ENCODE data around the gene IGFBP1. TPM values are rescaled to one million over a fixed set of nuclear protein-coding genes. Genes with fewer than 3 reads are reported as not detected.

The IGFBP1 gene
- total and polyA plus RNA-seq, 2 of the 13 experiments (the other 11 are each of a cell fraction or from before 2014, with no cell fraction given): 5.4 to 885 TPM

DNA sequence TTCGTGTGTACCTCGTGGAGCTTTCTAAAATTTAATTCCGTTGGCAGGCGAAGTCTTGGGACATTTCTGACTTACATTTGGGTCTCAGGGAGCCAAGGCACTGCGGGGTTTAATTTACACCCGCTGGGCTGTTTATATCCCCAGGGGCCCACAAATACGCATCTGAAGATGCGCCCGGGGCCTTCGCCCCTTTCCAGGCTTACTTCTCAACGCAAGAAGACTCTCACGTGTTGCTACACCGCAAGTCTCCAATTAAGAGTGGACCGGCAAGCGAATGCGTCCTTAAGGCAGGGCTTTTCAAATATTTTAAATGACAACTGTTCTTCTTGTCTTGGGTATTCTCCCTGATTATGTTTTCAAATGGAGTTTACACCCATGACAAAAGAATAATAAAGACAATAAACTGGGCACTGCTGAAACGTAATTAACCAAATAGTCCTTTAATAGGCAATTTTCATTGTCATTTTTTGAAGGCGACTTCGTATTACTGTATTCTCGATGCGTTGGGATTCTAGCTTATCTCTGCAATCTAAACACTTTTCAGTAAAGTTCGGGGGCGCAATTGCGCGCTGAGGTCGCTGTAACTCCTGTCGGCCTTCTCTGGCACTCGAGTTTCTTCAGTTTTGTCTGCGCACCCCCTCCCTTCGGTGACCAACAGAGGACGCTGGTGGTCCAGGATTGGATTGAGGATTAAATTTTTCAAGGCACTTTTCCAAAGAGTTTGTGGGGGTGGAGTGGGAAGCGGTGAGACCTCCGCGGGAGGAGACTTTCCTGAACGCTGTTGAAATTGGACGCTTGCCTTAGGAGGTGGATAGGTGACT is 33.6 kb downstream of the IGFBP1 start:
- H3K27me3 ChIP-seq (ENCODE audit: control insufficient read depth in 1 of 2, insufficient read depth in 2 of 2, low read length in 2 of 2): peaks cover 7 to 55% of the 10 kb centered on the region in 2 experiments; a peak in 4 of 5 replicates
- peak overlapping the region; percentile 50; the same call in 1 of the 2 replicates for H3K4me2 ChIP-seq (ENCODE audit: low read depth, low read length)
- POLR2A ChIA-PET: no interaction called here
- WGBS (ENCODE audit: low lambda C conversion rate): 37% methylated on average over 36 of the region's 36 CpGs
- peaks cover 27% of the 10 kb centered on the region for H3K4me1 ChIP-seq (ENCODE audit: insufficient read depth, low read length)
- no peak for FAIRE-seq
- no peak for ATAC-seq
- H3K9ac ChIP-seq (ENCODE audit: insufficient read depth, low read depth, low read length): no peak overlapping the region
- peak overlapping the region in 1 of 3 experiments; percentile 61; a peak in 1 of 6 replicates for H3K4me3 ChIP-seq (replicated peaks in 1 of 3; ENCODE audit: insufficient read depth in 1 of 3, low read depth in 2 of 3, low read length in 3 of 3)
- no peak overlapping the region for H3K27ac ChIP-seq (ENCODE audit: extremely low read length, insufficient read depth, low read length)
- in situ Hi-C loops (cut with HindIII; ENCODE audit: extremely low pct_ligation_motif_present, low pct_unique_long_range_greater_than_20kb): loop anchor here (5.0 kb wide), 2 partner anchors 430 to 1165 kb away; no protein-coding TSS in a partner anchor
- intact Hi-C loops (cut with micrococcal nuclease; ENCODE audit: unreplicated experiment): loop anchor here (2.0 to 10.0 kb wide), 5 partner anchors 183 to 1259 kb away; no protein-coding TSS in a partner anchor
- H4K20me1 ChIP-seq (ENCODE audit: insufficient read depth, low read length): peaks cover 7% of the 10 kb centered on the region; the same call in 1 of the 2 replicates
- DNase-seq (ENCODE audit: low spot score): peak; percentile 34
- no peaks in the 10 kb centered on the region for H3K9me3 ChIP-seq (ENCODE audit: low read length)
- BruUV-seq (replicated peaks): no TSS peak
- no peaks in the 10 kb centered on the region for H3K36me3 ChIP-seq (replicated peaks in 1 of 2; ENCODE audit: control insufficient read depth in 1 of 2, insufficient read depth in 2 of 2, low read length in 2 of 2)
- CTCF ChIA-PET (ENCODE audit: low intra/inter-chr PET ratio, low total read pairs): interaction anchor here (2.0 to 2.9 kb wide), 4 partner anchors 50 to 1258 kb away, joined by 6 to 52 read pairs (median 10); no protein-coding TSS in a partner anchor
- H2AFZ ChIP-seq (ENCODE audit: low read length): no peak overlapping the region
- H3K79me2 ChIP-seq (ENCODE audit: insufficient read depth, low read length): no peaks in the 10 kb centered on the region
- TF ChIP-seq HNRNPUL1 (IDR thresholded peaks at IDR 0.05; ENCODE audit: low read depth, low read length) (no peak), ASH2L (IDR thresholded peaks at IDR 0.05; ENCODE audit: insufficient read length, low read depth, low read length) (no peak), ZFY (CRISPR knock-in tag; IDR thresholded peaks at IDR 0.05) (no peak), REXO4 (CRISPR knock-in tag; IDR thresholded peaks at IDR 0.05; ENCODE audit: borderline replicate concordance) (no peak), SMC3 (IDR thresholded peaks at IDR 0.05; ENCODE audit: low read length) (peak; percentile 84), ZSCAN29 (CRISPR knock-in tag; conservative IDR thresholded peaks at IDR 0.05) (no peak), ZNF460 (CRISPR knock-in tag; IDR thresholded peaks at IDR 0.05; ENCODE audit: borderline replicate concordance) (no peak), EZH2 (conservative IDR thresholded peaks at IDR 0.05; ENCODE audit: low read depth, low read length) (peak; percentile 62; the same call in 1 of the 2 replicates), ZNF761 (CRISPR knock-in tag; conservative IDR thresholded peaks at IDR 0.05) (no peak), PAF1 (CRISPR knock-in tag; IDR thresholded peaks at IDR 0.05) (no peak), KDM2A (CRISPR knock-in tag; IDR thresholded peaks at IDR 0.05; ENCODE audit: borderline replicate concordance, low read depth) (no peak), ZNF501 (CRISPR knock-in tag; IDR thresholded peaks at IDR 0.05) (0 out of 2 replicates have a peak, but pooled peaks have one; percentile 44), NFIB (CRISPR knock-in tag; IDR thresholded peaks at IDR 0.05; ENCODE audit: borderline replicate concordance) (no peak), HNRNPH1 (optimal IDR thresholded peaks at IDR 0.05; ENCODE audit: low read depth, low read length) (no peak), ZNF17 (CRISPR knock-in tag; IDR thresholded peaks at IDR 0.05) (no peak), TRIM22 (IDR thresholded peaks at IDR 0.05) (no peak), AHR (CRISPR knock-in tag; IDR thresholded peaks at IDR 0.05) (no peak), STAG1 (CRISPR knock-in tag; IDR thresholded peaks at IDR 0.05) (peak; percentile 86), ZNF562 (CRISPR knock-in tag; IDR thresholded peaks at IDR 0.05; ENCODE audit: borderline replicate concordance) (no peak), ZSCAN25 (CRISPR knock-in tag; IDR thresholded peaks at IDR 0.05) (no peak), ZKSCAN8 (CRISPR knock-in tag; IDR thresholded peaks at IDR 0.05; ENCODE audit: borderline replicate concordance) (no peak)
- TF ChIP-seq, protein P1, sequence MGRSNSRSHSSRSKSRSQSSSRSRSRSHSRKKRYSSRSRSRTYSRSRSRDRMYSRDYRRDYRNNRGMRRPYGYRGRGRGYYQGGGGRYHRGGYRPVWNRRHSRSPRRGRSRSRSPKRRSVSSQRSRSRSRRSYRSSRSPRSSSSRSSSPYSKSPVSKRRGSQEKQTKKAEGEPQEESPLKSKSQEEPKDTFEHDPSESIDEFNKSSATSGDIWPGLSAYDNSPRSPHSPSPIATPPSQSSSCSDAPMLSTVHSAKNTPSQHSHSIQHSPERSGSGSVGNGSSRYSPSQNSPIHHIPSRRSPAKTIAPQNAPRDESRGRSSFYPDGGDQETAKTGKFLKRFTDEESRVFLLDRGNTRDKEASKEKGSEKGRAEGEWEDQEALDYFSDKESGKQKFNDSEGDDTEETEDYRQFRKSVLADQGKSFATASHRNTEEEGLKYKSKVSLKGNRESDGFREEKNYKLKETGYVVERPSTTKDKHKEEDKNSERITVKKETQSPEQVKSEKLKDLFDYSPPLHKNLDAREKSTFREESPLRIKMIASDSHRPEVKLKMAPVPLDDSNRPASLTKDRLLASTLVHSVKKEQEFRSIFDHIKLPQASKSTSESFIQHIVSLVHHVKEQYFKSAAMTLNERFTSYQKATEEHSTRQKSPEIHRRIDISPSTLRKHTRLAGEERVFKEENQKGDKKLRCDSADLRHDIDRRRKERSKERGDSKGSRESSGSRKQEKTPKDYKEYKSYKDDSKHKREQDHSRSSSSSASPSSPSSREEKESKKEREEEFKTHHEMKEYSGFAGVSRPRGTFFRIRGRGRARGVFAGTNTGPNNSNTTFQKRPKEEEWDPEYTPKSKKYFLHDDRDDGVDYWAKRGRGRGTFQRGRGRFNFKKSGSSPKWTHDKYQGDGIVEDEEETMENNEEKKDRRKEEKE (IDR thresholded peaks at IDR 0.05): no peak

Data from HepG2 (cell line).